Neural progenitor cell (in vitro differentiated cells): ENCODE measurements around the gene TMEM121.
"Not testable (repeated sequence)": the region's sequence is repeated elsewhere in the genome, so short reads cannot be mapped to it uniquely, and the experiment has no call there.

ENCODE experiments used
- CTCF ChIP-seq: fragments of 200-600 bp; sonication (generic); IDR thresholded peaks from 2 replicates; pipeline ENCODE4 v1.5.1; 2017; ENCODE audit warnings: antibody characterized with exemption, mild to moderate bottlenecking
- EZH2phosphoT487 ChIP-seq: fragments of 200-600 bp; sonication (generic); IDR thresholded peaks from 2 replicates; pipeline ENCODE4 v1.6.1; 2017; ENCODE audit warnings: antibody characterized with exemption

- TF ChIP-seq EZH2phosphoT487, CTCF: not testable (repeated sequence)
Measured at GRCh38 chr14:105546410-105546809, 20.0 kb downstream of the TMEM121 start.
